IMR-90 (cell line): ENCODE data around the gene ABHD16B.

Experiments
- BHLHE40 ChIP-seq: fragments of 150-350 bp; IDR thresholded peaks from 2 replicates; pipeline ENCODE4 v1.6.1; 2016; ENCODE audit warnings: mild to moderate bottlenecking, low read depth, low read length
- CEBPB ChIP-seq: IDR thresholded peaks from 2 replicates; pipeline ENCODE4 v1.6.1; 2012; ENCODE audit warnings: low read depth, low read length, improper control_type of control experiment
- CHD1 ChIP-seq: IDR thresholded peaks from 2 replicates; pipeline ENCODE4 v1.6.1; 2012; ENCODE audit warnings: low read depth, low read length, improper control_type of control experiment
- CTCF ChIP-seq: conservative IDR thresholded peaks from 2 replicates; pipeline ENCODE4 v1.5.1; 2012; ENCODE audit warnings: mild to moderate bottlenecking, low read depth, low read length, improper control_type of control experiment
- FOS ChIP-seq: fragments of 150-350 bp; IDR thresholded peaks from 2 replicates; pipeline ENCODE4 v1.6.1; 2016; ENCODE audit warnings: low read depth, low read length
- MXI1 ChIP-seq: IDR thresholded peaks from 2 replicates; pipeline ENCODE4 v1.6.1; 2012; ENCODE audit warnings: low read depth, mild to moderate bottlenecking, low read length, moderate library complexity, borderline replicate concordance
- NFE2L2 ChIP-seq: fragments of 150-350 bp; IDR thresholded peaks from 2 replicates; pipeline ENCODE4 v1.6.1; 2016; ENCODE audit warnings: low read depth, mild to moderate bottlenecking, low read length
- POLR2A ChIP-seq: IDR thresholded peaks from 2 replicates; pipeline ENCODE4 v1.6.1; 2012; ENCODE audit warnings: mild to moderate bottlenecking, low read depth, low read length
- RAD21 ChIP-seq: IDR thresholded peaks from 2 replicates; pipeline ENCODE4 v1.6.1; 2012; ENCODE audit warnings: low read length, improper control_type of control experiment
- RFX5 ChIP-seq: IDR thresholded peaks from 2 replicates; pipeline ENCODE4 v1.8.0; 2012; ENCODE audit warnings: low read depth, mild to moderate bottlenecking, low read length, moderate library complexity
- SMC3 ChIP-seq: fragments of 150-350 bp; IDR thresholded peaks from 2 replicates; pipeline ENCODE4 v1.6.1; 2016; ENCODE audit warnings: low read depth, mild to moderate bottlenecking, antibody characterized with exemption, low read length, moderate library complexity

- TF ChIP-seq CEBPB (peak; percentile 19; the same call in 1 of the 2 replicates), CTCF (no peak), BHLHE40 (no peak), SMC3 (no peak), POLR2A (no peak), RFX5 (no peak), CHD1 (no peak), MXI1 (no peak), RAD21 (no peak), FOS (no peak), NFE2L2 (no peak)
Measured at GRCh38 chr20:63903796-63904561, 42.7 kb downstream of the ABHD16B start.
